ENCODE measurements around the gene MKRN2.

The MKRN2 gene

GRCh38 chr3:12608376-12608775 lies 51.5 kb downstream of the MKRN2 start:
- no peak for TF ChIP-seq EP300 (IDR thresholded peaks at IDR 0.05; ENCODE audit: borderline replicate concordance)
- TF ChIP-seq YY1 (IDR thresholded peaks at IDR 0.05; ENCODE audit: low read depth) = no peak
- no peak for TF ChIP-seq FOXM1 (IDR thresholded peaks at IDR 0.05; ENCODE audit: borderline replicate concordance, low read depth)
- no peak for TF ChIP-seq REST (IDR thresholded peaks at IDR 0.05; ENCODE audit: low read depth)
- TF ChIP-seq NFIC (IDR thresholded peaks at IDR 0.05) = no peak
- no peak for TF ChIP-seq EGR1 (IDR thresholded peaks at IDR 0.05)
- TF ChIP-seq MAX (IDR thresholded peaks at IDR 0.05) = no peak
- TF ChIP-seq ZBTB7A (IDR thresholded peaks at IDR 0.05; ENCODE audit: low read depth) = no peak

GRCh38 chr3:12611117-12611516 lies 54.2 kb downstream of the MKRN2 start:
- no peak for TF ChIP-seq MAX (IDR thresholded peaks at IDR 0.05)

GRCh38 chr3:12612514-12613226 lies 55.8 kb downstream of the MKRN2 start:
- no peak for TF ChIP-seq MAX (IDR thresholded peaks at IDR 0.05)
- no peak for TF ChIP-seq TEAD4 (IDR thresholded peaks at IDR 0.05)
- no peak for TF ChIP-seq EGR1 (IDR thresholded peaks at IDR 0.05)
- no peak for TF ChIP-seq EP300 (IDR thresholded peaks at IDR 0.05; ENCODE audit: borderline replicate concordance)
- TF ChIP-seq USF1 (IDR thresholded peaks at IDR 0.05) = no peak

GRCh38 chr3:12613250-12613649 lies 56.4 kb downstream of the MKRN2 start:
- TF ChIP-seq TAF1 (IDR thresholded peaks at IDR 0.05; ENCODE audit: low read depth) = no peak
- no peak for TF ChIP-seq YY1 (IDR thresholded peaks at IDR 0.05; ENCODE audit: low read depth)
- no peak for TF ChIP-seq MAX (IDR thresholded peaks at IDR 0.05)
- no peak for TF ChIP-seq FOXM1 (IDR thresholded peaks at IDR 0.05; ENCODE audit: borderline replicate concordance, low read depth)
- TF ChIP-seq EP300 (IDR thresholded peaks at IDR 0.05; ENCODE audit: borderline replicate concordance) = no peak
- TF ChIP-seq REST (IDR thresholded peaks at IDR 0.05; ENCODE audit: low read depth) = no peak
- no peak for TF ChIP-seq ZBTB7A (IDR thresholded peaks at IDR 0.05; ENCODE audit: low read depth)
- no peak for TF ChIP-seq CEBPB (IDR thresholded peaks at IDR 0.05)
- no peak for TF ChIP-seq RAD21 (IDR thresholded peaks at IDR 0.05; ENCODE audit: low read depth)
- no peak for TF ChIP-seq TEAD4 (IDR thresholded peaks at IDR 0.05)
- TF ChIP-seq CREB1 (IDR thresholded peaks at IDR 0.05; ENCODE audit: low read depth) = no peak
- no peak for TF ChIP-seq EGR1 (IDR thresholded peaks at IDR 0.05)
- TF ChIP-seq NFIC (IDR thresholded peaks at IDR 0.05) = no peak

- TF ChIP-seq TCF12 (IDR thresholded peaks at IDR 0.05; ENCODE audit: low read depth) = no peak
- TF ChIP-seq CREB1 (IDR thresholded peaks at IDR 0.05; ENCODE audit: low read depth) = no peak
- no peak for TF ChIP-seq FOXM1 (IDR thresholded peaks at IDR 0.05; ENCODE audit: borderline replicate concordance, low read depth)
- TF ChIP-seq REST (IDR thresholded peaks at IDR 0.05; ENCODE audit: low read depth) = no peak
- TF ChIP-seq NFIC (IDR thresholded peaks at IDR 0.05) = no peak
- no peak for TF ChIP-seq EP300 (IDR thresholded peaks at IDR 0.05; ENCODE audit: borderline replicate concordance)
These were observed 58.4 kb downstream of the MKRN2 start for GRCh38 chr3:12615266-12615665.

Data from Ishikawa (cell line).